ENCODE results near the gene THOC6. TPM values are rescaled to one million over a fixed set of nuclear protein-coding genes. Genes with fewer than 3 reads are reported as not detected.
"Not testable (repeated sequence)": the region's sequence is repeated elsewhere in the genome, so short reads cannot be mapped to it uniquely, and the experiment has no call there.

The THOC6 gene
- total RNA-seq, 2 donors from 2014 or later = 19.0 to 24.7 TPM

DNA sequence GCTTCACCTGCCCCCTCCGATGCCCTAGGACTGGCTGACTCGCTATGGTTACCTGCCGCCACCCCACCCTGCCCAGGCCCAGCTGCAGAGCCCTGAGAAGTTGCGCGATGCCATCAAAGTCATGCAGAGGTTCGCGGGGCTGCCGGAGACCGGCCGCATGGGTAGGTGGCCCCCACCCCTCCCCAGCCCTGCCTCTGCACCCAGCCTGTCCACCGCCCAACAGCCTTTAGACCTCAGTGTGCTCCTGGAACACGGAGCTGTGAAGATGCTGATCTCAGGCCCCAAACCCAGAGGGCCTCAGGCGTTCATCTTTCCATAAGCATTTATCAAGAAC, 23.5 kb downstream of the THOC6 start:
- H3K4me1 ChIP-seq (ENCODE audit: control insufficient read depth in 1 of 2, low read depth in 2 of 2) = peaks cover 15 to 17% of the 10 kb centered on the region in 2 donors
- no peaks in the 10 kb centered on the region for H3K9me3 ChIP-seq
- H3K36me3 ChIP-seq = no peaks in the 10 kb centered on the region
- H3K27me3 ChIP-seq (replicated peaks; ENCODE audit: insufficient read depth) = peaks cover 23% of the 10 kb centered on the region
- ATAC-seq (ENCODE audit: insufficient number of reproducible peaks, low FRiP score, low read depth) (no peak), DNase-seq (ENCODE audit: low spot score) (no peak)
- H3K4me3 ChIP-seq = no peak overlapping the region
- TF ChIP-seq, protein P1, sequence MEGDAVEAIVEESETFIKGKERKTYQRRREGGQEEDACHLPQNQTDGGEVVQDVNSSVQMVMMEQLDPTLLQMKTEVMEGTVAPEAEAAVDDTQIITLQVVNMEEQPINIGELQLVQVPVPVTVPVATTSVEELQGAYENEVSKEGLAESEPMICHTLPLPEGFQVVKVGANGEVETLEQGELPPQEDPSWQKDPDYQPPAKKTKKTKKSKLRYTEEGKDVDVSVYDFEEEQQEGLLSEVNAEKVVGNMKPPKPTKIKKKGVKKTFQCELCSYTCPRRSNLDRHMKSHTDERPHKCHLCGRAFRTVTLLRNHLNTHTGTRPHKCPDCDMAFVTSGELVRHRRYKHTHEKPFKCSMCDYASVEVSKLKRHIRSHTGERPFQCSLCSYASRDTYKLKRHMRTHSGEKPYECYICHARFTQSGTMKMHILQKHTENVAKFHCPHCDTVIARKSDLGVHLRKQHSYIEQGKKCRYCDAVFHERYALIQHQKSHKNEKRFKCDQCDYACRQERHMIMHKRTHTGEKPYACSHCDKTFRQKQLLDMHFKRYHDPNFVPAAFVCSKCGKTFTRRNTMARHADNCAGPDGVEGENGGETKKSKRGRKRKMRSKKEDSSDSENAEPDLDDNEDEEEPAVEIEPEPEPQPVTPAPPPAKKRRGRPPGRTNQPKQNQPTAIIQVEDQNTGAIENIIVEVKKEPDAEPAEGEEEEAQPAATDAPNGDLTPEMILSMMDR (IDR thresholded peaks at IDR 0.05) = no peak
- H3K27ac ChIP-seq = no peak overlapping the region

DNA sequence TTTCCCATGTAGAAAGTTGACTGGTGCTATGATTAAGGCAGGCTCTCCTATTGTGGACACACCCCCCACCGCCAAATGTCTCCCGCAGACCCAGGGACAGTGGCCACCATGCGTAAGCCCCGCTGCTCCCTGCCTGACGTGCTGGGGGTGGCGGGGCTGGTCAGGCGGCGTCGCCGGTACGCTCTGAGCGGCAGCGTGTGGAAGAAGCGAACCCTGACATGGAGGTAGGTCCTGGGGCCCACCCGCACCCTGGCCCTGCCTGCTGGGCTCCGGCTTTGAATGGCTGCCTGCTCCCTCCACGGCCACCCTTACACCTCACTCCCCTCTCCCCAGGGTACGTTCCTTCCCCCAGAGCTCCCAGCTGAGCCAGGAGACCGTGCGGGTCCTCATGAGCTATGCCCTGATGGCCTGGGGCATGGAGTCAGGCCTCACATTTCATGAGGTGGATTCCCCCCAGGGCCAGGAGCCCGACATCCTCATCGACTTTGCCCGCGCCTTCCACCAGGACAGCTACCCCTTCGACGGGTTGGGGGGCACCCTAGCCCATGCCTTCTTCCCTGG, 26.2 kb downstream of the THOC6 start:
- Histone ChIP-seq H3K36me3 (no peaks in the 10 kb centered on the region), H3K4me3 (no peak overlapping the region), H3K9me3 (no peaks in the 10 kb centered on the region), H3K27me3 (replicated peaks; ENCODE audit: insufficient read depth) (peaks cover 11% of the 10 kb centered on the region), H3K4me1 (ENCODE audit: control insufficient read depth in 1 of 2, low read depth in 2 of 2) (peaks cover 15 to 17% of the 10 kb centered on the region in 2 donors), H3K27ac (no peak overlapping the region)
- no peak for ATAC-seq (ENCODE audit: insufficient number of reproducible peaks, low FRiP score, low read depth)
- TF ChIP-seq, protein P1 (IDR thresholded peaks at IDR 0.05) = no peak
- no peak for DNase-seq (ENCODE audit: low spot score)

GRCh38 chr16:3050487-3050886, 26.7 kb downstream of the THOC6 start:
- TF ChIP-seq, protein P1 (IDR thresholded peaks at IDR 0.05) = no peak
- peaks cover 9% of the 10 kb centered on the region for H3K27me3 ChIP-seq (replicated peaks; ENCODE audit: insufficient read depth)

DNA sequence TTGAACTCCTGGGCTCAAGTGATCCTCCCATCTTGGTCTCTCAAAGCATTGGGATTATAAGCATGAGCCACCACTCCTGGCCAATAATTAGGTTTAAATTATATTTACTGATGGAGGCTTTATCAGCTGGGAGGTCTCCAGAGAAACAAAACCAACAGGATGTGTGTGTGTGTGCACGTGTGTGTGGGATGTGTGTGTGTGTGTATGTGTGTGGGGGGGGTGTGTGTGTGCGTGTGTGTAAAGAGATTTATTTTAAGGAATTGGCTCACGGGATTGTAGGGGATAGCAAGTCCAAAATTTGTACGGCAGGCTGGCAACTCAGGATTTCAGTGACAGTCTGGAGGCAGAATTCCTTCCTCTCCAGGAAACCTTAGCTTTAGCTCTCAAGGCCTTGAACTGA, 27.2 kb downstream of the THOC6 start:
- H3K36me3 ChIP-seq = no peaks in the 10 kb centered on the region
- no peak overlapping the region for H3K27ac ChIP-seq
- peaks cover 9% of the 10 kb centered on the region for H3K27me3 ChIP-seq (replicated peaks; ENCODE audit: insufficient read depth)
- peaks cover 10 to 11% of the 10 kb centered on the region in 2 donors for H3K4me1 ChIP-seq (ENCODE audit: control insufficient read depth in 1 of 2, low read depth in 2 of 2)
- no peaks in the 10 kb centered on the region for H3K9me3 ChIP-seq
- TF ChIP-seq, protein P1 (IDR thresholded peaks at IDR 0.05) = no peak
- H3K4me3 ChIP-seq = no peak overlapping the region
- DNase-seq (ENCODE audit: low spot score) = no peak
- ATAC-seq (ENCODE audit: insufficient number of reproducible peaks, low FRiP score, low read depth) = no peak

More at GRCh38 chr16:3050487-3050886, 26.7 kb downstream of the THOC6 start:
- Histone ChIP-seq H3K4me1 (ENCODE audit: control insufficient read depth in 1 of 2, low read depth in 2 of 2) (peaks cover 15% of the 10 kb centered on the region in 2 donors), H3K27ac (no peak overlapping the region), H3K36me3 (no peaks in the 10 kb centered on the region), H3K4me3 (no peak overlapping the region), H3K9me3 (no peaks in the 10 kb centered on the region)
- DNase-seq (ENCODE audit: low spot score) = no peak
- ATAC-seq (ENCODE audit: insufficient number of reproducible peaks, low FRiP score, low read depth) = no peak

- H3K4me1 ChIP-seq (ENCODE audit: control insufficient read depth in 1 of 2, low read depth in 2 of 2) = peaks cover 6 to 7% of the 10 kb centered on the region in 2 donors
- H3K36me3 ChIP-seq = no peaks in the 10 kb centered on the region
- TF ChIP-seq, protein P1 (IDR thresholded peaks at IDR 0.05) = no peak
- DNase-seq (ENCODE audit: low spot score) (no peak), ATAC-seq (ENCODE audit: insufficient number of reproducible peaks, low FRiP score, low read depth) (no peak)
- H3K27ac ChIP-seq = no peak overlapping the region
- H3K4me3 ChIP-seq = no peak overlapping the region
- H3K9me3 ChIP-seq = no peaks in the 10 kb centered on the region
- peaks cover 9% of the 10 kb centered on the region for H3K27me3 ChIP-seq (replicated peaks; ENCODE audit: insufficient read depth)
Observed at GRCh38 chr16:3051494-3051893, 27.7 kb downstream of the THOC6 start.

DNA sequence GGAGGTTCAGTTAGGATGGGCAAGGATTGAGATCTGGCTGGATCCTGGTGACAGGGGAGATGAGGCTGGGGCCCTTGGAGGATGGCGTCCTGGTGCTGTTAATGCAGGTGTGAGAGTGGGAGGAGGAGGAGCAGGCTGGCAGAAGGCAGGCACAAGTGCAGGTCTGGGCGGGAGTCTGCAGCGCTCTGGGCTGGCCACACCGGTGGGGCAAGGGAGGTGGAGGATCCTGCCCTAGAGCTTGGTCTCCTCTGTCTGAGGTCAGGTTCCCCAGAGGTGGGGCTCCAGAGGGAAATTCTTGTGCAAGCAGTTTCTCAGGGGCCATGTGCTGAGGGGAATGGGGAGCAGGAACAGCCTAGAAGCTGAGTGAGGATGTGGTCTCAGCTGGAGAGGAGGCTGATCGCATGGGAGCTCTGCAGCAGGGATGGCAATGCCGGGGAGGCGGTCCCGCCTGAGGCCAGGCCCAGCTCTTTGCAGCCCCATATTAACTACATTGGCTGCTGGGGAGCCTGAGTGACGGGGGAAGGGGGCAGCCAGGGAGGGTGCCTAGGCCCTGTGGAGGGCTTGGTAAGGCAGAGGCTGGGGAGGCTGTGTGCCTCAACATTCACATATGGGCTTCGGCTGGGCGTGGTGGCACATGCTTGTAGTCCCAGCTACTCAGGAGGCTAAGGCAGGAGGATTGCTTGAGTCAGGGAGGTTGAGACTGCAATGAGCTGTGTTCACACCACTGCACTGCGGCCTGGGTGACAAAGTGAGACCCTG, 28.9 kb downstream of the THOC6 start:
- not testable (repeated sequence) for H3K9me3 ChIP-seq; ATAC-seq (ENCODE audit: insufficient number of reproducible peaks, low FRiP score, low read depth); H3K27me3 ChIP-seq (replicated peaks; ENCODE audit: insufficient read depth); H3K36me3 ChIP-seq; H3K4me3 ChIP-seq; DNase-seq (ENCODE audit: low spot score); H3K4me1 ChIP-seq (ENCODE audit: control insufficient read depth in 1 of 2, low read depth in 2 of 2); H3K27ac ChIP-seq

DNA sequence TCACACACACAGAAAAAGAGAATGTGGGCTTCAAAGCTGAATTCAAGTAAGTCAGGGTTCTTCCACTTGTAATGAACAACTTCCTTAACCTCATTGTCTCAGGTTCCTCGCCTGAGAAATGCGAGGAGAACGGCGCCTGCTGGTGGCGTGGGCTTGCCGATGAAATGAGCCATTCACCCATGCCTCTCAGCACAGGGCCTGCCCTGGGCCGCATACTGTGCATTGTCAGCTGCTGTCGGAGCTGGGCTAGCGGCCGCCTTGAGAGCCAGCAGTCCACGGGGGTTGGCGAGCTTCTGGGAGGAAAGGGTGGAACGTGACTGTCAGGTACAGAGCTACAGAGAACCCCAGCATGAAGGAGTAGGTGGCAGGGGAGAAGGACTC, 29.5 kb downstream of the THOC6 start:
- H3K27ac ChIP-seq; H3K4me1 ChIP-seq (ENCODE audit: control insufficient read depth in 1 of 2, low read depth in 2 of 2); ATAC-seq (ENCODE audit: insufficient number of reproducible peaks, low FRiP score, low read depth); H3K27me3 ChIP-seq (replicated peaks; ENCODE audit: insufficient read depth); DNase-seq (ENCODE audit: low spot score); H3K36me3 ChIP-seq; H3K4me3 ChIP-seq; H3K9me3 ChIP-seq: not testable (repeated sequence)

Data from thoracic aorta (tissue), 2 donors.